GM19035 (cell line): Measurements from ENCODE around the gene DIABLO.
"Not testable (repeated sequence)": the region's sequence is repeated elsewhere in the genome, so short reads cannot be mapped to it uniquely, and the experiment has no call there.

ENCODE experiments used
- ATAC-seq: cut with Tn5 transposase; IDR thresholded peaks from one replicate; pipeline ENCODE4 v1.9.1; 2021; ENCODE audit not compliant: unreplicated experiment

Gene DIABLO

GRCh38 chr12:122215771-122216170 is 10.1 kb downstream of the DIABLO start:
- no peak for ATAC-seq

GRCh38 chr12:122208073-122208820 is 17.6 kb downstream of the DIABLO start:
- no peak for ATAC-seq

DNA sequence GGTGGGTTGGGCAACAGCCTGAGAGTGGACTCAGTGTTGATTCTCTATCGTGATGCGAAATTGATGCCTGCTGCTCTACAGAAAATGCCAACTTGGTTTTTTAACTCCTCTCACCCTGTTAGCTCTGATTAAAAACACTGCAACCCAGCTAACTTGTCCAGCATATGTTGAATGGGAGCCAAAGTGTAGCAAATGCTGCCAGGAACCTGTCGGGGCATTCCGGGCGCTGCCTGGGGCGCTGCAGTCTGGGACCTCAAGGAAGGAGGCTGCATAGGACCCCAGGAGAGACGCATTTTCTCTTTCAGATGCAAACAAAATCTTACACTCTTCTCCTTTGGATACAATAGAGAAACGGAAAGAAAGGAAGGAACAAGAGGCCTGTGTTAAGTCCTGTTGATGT is 18.5 kb downstream of the DIABLO start:
- ATAC-seq: no peak

- no peak for ATAC-seq
Observed at GRCh38 chr12:122206976-122207375, 18.9 kb downstream of the DIABLO start.

DNA sequence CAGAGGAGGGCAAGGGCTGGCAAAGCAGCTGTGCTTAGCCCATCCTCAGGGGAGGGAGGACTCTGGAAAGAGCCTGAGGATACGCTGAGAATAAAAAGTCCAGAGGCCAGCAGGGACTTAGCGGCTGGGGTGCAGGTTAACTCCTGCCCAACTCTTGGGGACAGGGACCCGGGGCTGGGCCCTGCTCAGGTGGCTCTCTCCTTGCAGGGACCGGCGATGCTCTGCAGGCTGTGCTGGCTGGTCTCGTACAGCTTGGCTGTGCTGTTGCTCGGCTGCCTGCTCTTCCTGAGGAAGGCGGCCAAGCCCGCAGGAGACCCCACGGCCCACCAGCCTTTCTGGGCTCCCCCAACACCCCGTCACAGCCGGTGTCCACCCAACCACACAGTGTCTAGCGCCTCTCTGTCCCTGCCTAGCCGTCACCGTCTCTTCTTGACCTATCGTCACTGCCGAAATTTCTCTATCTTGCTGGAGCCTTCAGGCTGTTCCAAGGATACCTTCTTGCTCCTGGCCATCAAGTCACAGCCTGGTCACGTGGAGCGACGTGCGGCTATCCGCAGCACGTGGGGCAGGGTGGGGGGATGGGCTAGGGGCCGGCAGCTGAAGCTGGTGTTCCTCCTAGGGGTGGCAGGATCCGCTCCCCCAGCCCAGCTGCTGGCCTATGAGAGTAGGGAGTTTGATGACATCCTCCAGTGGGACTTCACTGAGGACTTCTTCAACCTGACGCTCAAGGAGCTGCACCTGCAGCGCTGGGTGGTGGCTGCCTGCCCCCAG is 19.6 kb downstream of the DIABLO start:
- ATAC-seq: no peak

- ATAC-seq: no peak
Observed at GRCh38 chr12:122205053-122205925, 20.6 kb downstream of the DIABLO start.

- ATAC-seq: no peak
Observed at GRCh38 chr12:122204167-122205052, 21.4 kb downstream of the DIABLO start.

DNA sequence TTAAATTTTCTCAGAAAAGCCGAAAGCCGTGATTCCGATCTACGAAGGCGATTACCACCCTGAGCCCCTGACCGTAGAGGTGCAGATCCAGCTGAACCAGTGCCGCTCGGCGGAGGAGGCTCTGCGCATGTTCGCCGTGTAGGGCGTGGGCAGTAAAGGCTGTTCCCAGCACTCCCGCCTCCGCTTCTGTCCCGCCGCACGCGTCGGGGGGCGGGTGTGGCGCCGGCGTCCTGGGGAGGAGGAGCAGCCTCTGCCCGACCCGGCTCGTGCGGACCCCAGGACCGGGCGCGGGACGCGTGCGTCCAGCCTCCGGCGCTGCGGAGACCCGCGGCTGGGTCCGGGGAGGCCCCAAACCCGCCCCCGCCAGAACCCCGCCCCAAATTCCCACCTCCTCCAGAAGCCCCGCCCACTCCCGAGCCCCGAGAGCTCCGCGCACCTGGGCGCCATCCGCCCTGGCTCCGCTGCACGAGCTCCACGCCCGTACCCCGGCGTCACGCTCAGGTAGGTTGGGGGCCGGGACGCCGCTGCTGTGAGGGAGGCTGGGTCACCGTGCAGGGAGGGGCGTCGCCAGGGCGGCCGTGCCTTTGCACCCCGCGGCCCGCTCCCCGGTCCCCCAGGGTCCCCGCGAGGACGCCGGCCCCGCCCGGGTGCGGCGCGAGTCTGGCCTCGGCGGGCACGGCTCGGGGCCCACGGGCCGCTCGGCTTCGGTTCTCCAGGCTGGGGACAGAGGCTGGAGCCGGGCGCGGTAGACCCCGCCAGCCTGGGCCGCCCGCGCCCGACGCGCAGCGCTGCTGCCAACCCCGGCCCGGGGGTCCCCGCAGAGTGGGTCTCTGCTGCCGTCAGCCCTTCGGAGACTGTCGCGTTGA is 22.3 kb downstream of the DIABLO start, which contains the start of gene B3GNT4:
Gene B3GNT4 (plus strand): TSS at position 409 of the 866 bp plus-strand sequence. CDS start 910 bp downstream, outside the sequence.
- ATAC-seq: no peak

- ATAC-seq: not testable (repeated sequence)
Observed at GRCh38 chr12:122202811-122203210, 23.0 kb downstream of the DIABLO start.

GRCh38 chr12:122202017-122202416 is 23.8 kb downstream of the DIABLO start:
- no peak for ATAC-seq

GRCh38 chr12:122201381-122201780 is 24.5 kb downstream of the DIABLO start:
- ATAC-seq: no peak

- ATAC-seq: no peak
Observed at GRCh38 chr12:122200541-122201175, 25.2 kb downstream of the DIABLO start.

GRCh38 chr12:122199484-122200355 is 26.1 kb downstream of the DIABLO start:
- ATAC-seq: no peak

GRCh38 chr12:122197612-122197966 is 28.3 kb downstream of the DIABLO start:
- ATAC-seq: no peak

GRCh38 chr12:122195405-122195804 is 30.4 kb downstream of the DIABLO start:
- ATAC-seq: no peak

DNA sequence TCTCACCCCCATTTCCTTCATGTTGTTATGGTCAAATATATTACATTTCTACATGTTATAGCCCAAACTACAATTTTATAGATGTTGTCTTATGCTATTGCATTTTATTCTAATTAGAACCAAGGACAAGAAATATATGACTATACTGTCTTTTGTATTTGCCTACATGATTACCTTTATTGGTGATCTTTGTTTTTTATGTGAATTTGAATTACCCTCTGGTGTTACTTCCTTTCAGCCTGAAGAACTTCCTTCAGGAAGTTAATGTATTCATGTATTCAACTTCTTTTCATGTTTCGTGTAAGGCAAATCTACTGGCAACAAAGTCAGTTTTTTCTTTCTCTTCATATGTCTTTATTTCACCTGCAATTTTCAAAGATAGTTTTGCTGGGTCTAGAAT is 31.0 kb downstream of the DIABLO start:
- ATAC-seq: no peak

DNA sequence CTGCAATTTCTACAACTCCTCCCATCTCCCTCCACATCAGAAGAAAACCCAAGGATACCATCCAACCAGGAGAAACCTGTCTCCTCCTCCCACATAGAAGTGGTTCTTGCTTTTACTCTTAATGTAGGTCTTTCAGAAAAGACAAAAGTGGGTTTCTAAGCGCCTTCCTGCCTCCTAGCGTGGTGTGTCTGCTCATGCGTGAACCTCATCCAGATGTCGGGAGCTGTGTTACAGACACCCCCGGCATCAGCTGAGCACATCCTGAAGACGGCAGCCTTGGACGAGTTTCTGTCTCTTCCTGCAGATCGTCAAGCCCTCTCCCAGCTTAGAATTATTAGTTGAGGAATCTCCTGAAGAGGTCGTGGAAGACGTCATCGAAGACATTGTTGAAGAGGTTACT is 33.4 kb downstream of the DIABLO start:
- ATAC-seq: no peak
